ENCODE measurements around the gene ATP13A2.

The ATP13A2 gene

GRCh38 chr1:17021896-17022295 lies 10.2 kb upstream of the ATP13A2 start:
- H3K4me3 ChIP-seq (ENCODE audit: low read depth, low read length) = no peak overlapping the region
- H3K79me2 ChIP-seq = no peaks in the 10 kb centered on the region
- H3K9ac ChIP-seq = no peak overlapping the region
- no peaks in the 10 kb centered on the region for H3K27me3 ChIP-seq (ENCODE audit: control insufficient read depth, insufficient read depth, low read length)
- no peaks in the 10 kb centered on the region for H3K36me3 ChIP-seq (ENCODE audit: control insufficient read depth, insufficient read depth, low read length)
- H3K9me3 ChIP-seq (ENCODE audit: control insufficient read depth, low read length) = no peaks in the 10 kb centered on the region
- H2AFZ ChIP-seq = no peak overlapping the region
- no peaks in the 10 kb centered on the region for H3K4me1 ChIP-seq
- no peak overlapping the region for H3K27ac ChIP-seq
- no peak overlapping the region for H3K4me2 ChIP-seq (ENCODE audit: low read length)
- no peak for TF ChIP-seq CTCF (IDR thresholded peaks at IDR 0.05)

GRCh38 chr1:17020502-17020901 lies 8.8 kb upstream of the ATP13A2 start:
- Histone ChIP-seq H3K4me3 (ENCODE audit: low read depth, low read length) (no peak overlapping the region), H3K79me2 (no peaks in the 10 kb centered on the region), H3K27me3 (ENCODE audit: control insufficient read depth, insufficient read depth, low read length) (no peaks in the 10 kb centered on the region), H3K4me1 (no peaks in the 10 kb centered on the region), H3K9me3 (ENCODE audit: control insufficient read depth, low read length) (no peaks in the 10 kb centered on the region), H3K4me2 (ENCODE audit: low read length) (no peak overlapping the region), H2AFZ (no peak overlapping the region), H3K9ac (no peak overlapping the region), H3K36me3 (ENCODE audit: control insufficient read depth, insufficient read depth, low read length) (no peaks in the 10 kb centered on the region), H3K27ac (no peak overlapping the region)
- no peak for TF ChIP-seq CTCF (IDR thresholded peaks at IDR 0.05)

- no peak overlapping the region for H3K9ac ChIP-seq
- H3K36me3 ChIP-seq (ENCODE audit: control insufficient read depth, insufficient read depth, low read length) = no peaks in the 10 kb centered on the region
- H3K27me3 ChIP-seq (ENCODE audit: control insufficient read depth, insufficient read depth, low read length) = no peaks in the 10 kb centered on the region
- no peaks in the 10 kb centered on the region for H3K4me1 ChIP-seq
- no peak overlapping the region for H3K4me3 ChIP-seq (ENCODE audit: low read depth, low read length)
- no peak overlapping the region for H3K27ac ChIP-seq
- TF ChIP-seq CTCF (IDR thresholded peaks at IDR 0.05) = no peak
- no peaks in the 10 kb centered on the region for H3K9me3 ChIP-seq (ENCODE audit: control insufficient read depth, low read length)
- no peaks in the 10 kb centered on the region for H3K79me2 ChIP-seq
- no peak overlapping the region for H3K4me2 ChIP-seq (ENCODE audit: low read length)
- H2AFZ ChIP-seq = no peak overlapping the region
Observed at GRCh38 chr1:17018849-17019248, 7.1 kb upstream of the ATP13A2 start.

- H3K4me3 ChIP-seq (ENCODE audit: low read depth, low read length) = no peak overlapping the region
- no peaks in the 10 kb centered on the region for H3K4me1 ChIP-seq
- H3K4me2 ChIP-seq (ENCODE audit: low read length) = no peak overlapping the region
- H3K9me3 ChIP-seq (ENCODE audit: control insufficient read depth, low read length) = no peaks in the 10 kb centered on the region
- H3K9ac ChIP-seq = no peak overlapping the region
- TF ChIP-seq CTCF (IDR thresholded peaks at IDR 0.05) = no peak
- no peaks in the 10 kb centered on the region for H3K27me3 ChIP-seq (ENCODE audit: control insufficient read depth, insufficient read depth, low read length)
- no peaks in the 10 kb centered on the region for H3K36me3 ChIP-seq (ENCODE audit: control insufficient read depth, insufficient read depth, low read length)
- H3K79me2 ChIP-seq = no peaks in the 10 kb centered on the region
- H3K27ac ChIP-seq = no peak overlapping the region
- no peak overlapping the region for H2AFZ ChIP-seq
Observed at GRCh38 chr1:17017435-17017834, 5.7 kb upstream of the ATP13A2 start.

- Histone ChIP-seq H3K79me2 (no peaks in the 10 kb centered on the region), H3K27ac (no peak overlapping the region), H3K4me3 (ENCODE audit: low read depth, low read length) (no peak overlapping the region), H3K9ac (no peak overlapping the region), H2AFZ (no peak overlapping the region), H3K4me2 (ENCODE audit: low read length) (no peak overlapping the region), H3K9me3 (ENCODE audit: control insufficient read depth, low read length) (no peaks in the 10 kb centered on the region), H3K27me3 (ENCODE audit: control insufficient read depth, insufficient read depth, low read length) (no peaks in the 10 kb centered on the region), H3K36me3 (ENCODE audit: control insufficient read depth, insufficient read depth, low read length) (no peaks in the 10 kb centered on the region), H3K4me1 (no peaks in the 10 kb centered on the region)
- TF ChIP-seq CTCF (IDR thresholded peaks at IDR 0.05) = no peak
Observed at GRCh38 chr1:17016317-17016661, 4.6 kb upstream of the ATP13A2 start.
